Tibial artery (tissue), 4 donors: ENCODE data around the gene CEP20.

Source experiments
- DNase-seq, 2 donors: peaks; one replicate each; pipeline ENCODE4 v3.0.0-alpha.2; 2019
- H3K27ac ChIP-seq, 2 donors: fragments of 200-600 bp; sonication (generic) in 1 of 2; 1 replicate in 1 of 2; 2 replicates in 1 of 2; pipeline ENCODE4 v1.5.1; 2018 to 2019; ENCODE audit warnings: mild to moderate bottlenecking in 1 of 2
- H3K27me3 ChIP-seq, 2 donors: fragments of 200-600 bp; sonication (generic) in 1 of 2; one replicate each; pipeline versions ENCODE4 v1.5.1 to v1.6.0; 2016 to 2019
- H3K36me3 ChIP-seq, 3 donors: fragments of 200-600 bp; sonication (generic) in 2 of 3; one replicate each; pipeline ENCODE4 v1.5.1; 2016 to 2019; ENCODE audit warnings: mild to moderate bottlenecking in 2 of 3
- H3K4me1 ChIP-seq, 4 donors: fragments of 200-600 bp; sonication (generic) in 2 of 4; 1 replicate in 3 of 4; 2 replicates in 1 of 4; pipeline ENCODE4 v1.5.1; 2016 to 2019
- H3K4me3 ChIP-seq, 2 donors: fragments of 200-600 bp; sonication (generic) in 1 of 2; 1 replicate in 1 of 2; 2 replicates in 1 of 2; pipeline ENCODE4 v1.5.1; 2018 to 2019; ENCODE audit warnings: mild to moderate bottlenecking in 2 of 2
- H3K9me3 ChIP-seq, 3 donors: fragments of 200-600 bp; sonication (generic) in 1 of 3; one replicate each; pipeline ENCODE4 v1.5.1; 2016 to 2019
- CTCF ChIP-seq, 2 experiments: fragments of 200-600 bp in 1 of 2; fragments of 450-650 bp in 1 of 2; IDR thresholded peaks; one replicate each; pipeline ENCODE4 v1.5.1; 2017 to 2019; ENCODE audit warnings: antibody characterized with exemption in 2 of 2, mild to moderate bottlenecking in 1 of 2, moderate library complexity in 1 of 2
- intact Hi-C: fragments of 100-400 bp; cut with DNase I; formaldehyde crosslinking; loops from one replicate; pipeline ENCODE4 v1.15.0; 2023; ENCODE audit warnings: low total_unique reads

Gene CEP20

GRCh38 chr16:15900901-15901500, 12.6 kb upstream of the CEP20 start:
- no peaks in the 10 kb centered on the region for H3K27me3 ChIP-seq
- no peak for DNase-seq
- H3K9me3 ChIP-seq = no peaks in the 10 kb centered on the region
- H3K36me3 ChIP-seq = no peaks in the 10 kb centered on the region
- no peaks in the 10 kb centered on the region for H3K4me1 ChIP-seq
- intact Hi-C loops = no loop called here
- H3K4me3 ChIP-seq = no peak overlapping the region
- no peak overlapping the region for H3K27ac ChIP-seq
- TF ChIP-seq CTCF (IDR thresholded peaks at IDR 0.05) = no peak

GRCh38 chr16:15900357-15900756, 12.0 kb upstream of the CEP20 start:
- Histone ChIP-seq H3K4me3 (no peak overlapping the region), H3K27ac (no peak overlapping the region), H3K9me3 (no peaks in the 10 kb centered on the region), H3K4me1 (no peaks in the 10 kb centered on the region), H3K36me3 (no peaks in the 10 kb centered on the region), H3K27me3 (no peaks in the 10 kb centered on the region)
- no peak for DNase-seq
- intact Hi-C loops = no loop called here
- no peak for TF ChIP-seq CTCF (IDR thresholded peaks at IDR 0.05)

- no peaks in the 10 kb centered on the region for H3K9me3 ChIP-seq
- TF ChIP-seq CTCF (IDR thresholded peaks at IDR 0.05) = no peak
- no peaks in the 10 kb centered on the region for H3K4me1 ChIP-seq
- H3K4me3 ChIP-seq = no peak overlapping the region
- H3K27ac ChIP-seq = no peak overlapping the region
- H3K27me3 ChIP-seq = no peaks in the 10 kb centered on the region
- intact Hi-C loops = no loop called here
- H3K36me3 ChIP-seq = no peaks in the 10 kb centered on the region
- DNase-seq = no peak
These were observed 11.2 kb upstream of the CEP20 start for GRCh38 chr16:15899538-15900100.

- Histone ChIP-seq H3K36me3 (no peaks in the 10 kb centered on the region), H3K27ac (no peak overlapping the region), H3K4me3 (no peak overlapping the region), H3K27me3 (no peaks in the 10 kb centered on the region), H3K4me1 (no peaks in the 10 kb centered on the region), H3K9me3 (no peaks in the 10 kb centered on the region)
- DNase-seq = no peak
- intact Hi-C loops = no loop called here
- no peak for TF ChIP-seq CTCF (IDR thresholded peaks at IDR 0.05)
These were observed 10.3 kb upstream of the CEP20 start for GRCh38 chr16:15898654-15899053.

DNA sequence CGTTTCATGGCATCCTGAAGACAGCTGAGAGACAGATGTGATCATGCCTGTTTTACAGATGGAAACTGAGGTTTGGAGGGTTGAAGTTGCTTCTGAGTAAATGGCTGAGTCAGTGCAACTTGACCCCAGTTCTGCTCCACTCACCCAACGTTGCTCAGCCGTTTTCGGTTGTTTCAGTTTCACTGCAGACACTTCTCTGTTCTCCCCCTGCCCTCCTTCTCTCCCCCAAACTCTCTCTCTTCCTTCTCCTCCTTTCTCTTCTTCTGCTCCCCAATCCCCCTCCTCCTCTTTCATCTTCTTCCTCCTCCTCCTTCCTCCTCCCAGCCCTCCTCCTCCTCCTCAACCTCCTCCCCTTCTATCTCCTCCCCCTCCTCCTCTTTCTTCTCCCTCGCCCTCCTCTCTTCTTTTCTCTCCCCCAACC, 9.4 kb upstream of the CEP20 start:
- no peaks in the 10 kb centered on the region for H3K36me3 ChIP-seq
- intact Hi-C loops = no loop called here
- no peaks in the 10 kb centered on the region for H3K9me3 ChIP-seq

More for the DNA sequence above, 9.4 kb upstream of the CEP20 start:
- no peaks in the 10 kb centered on the region for H3K4me1 ChIP-seq
- DNase-seq = no peak
- H3K27ac ChIP-seq = no peak overlapping the region
- H3K27me3 ChIP-seq = no peaks in the 10 kb centered on the region
- TF ChIP-seq CTCF (IDR thresholded peaks at IDR 0.05) = no peak
- H3K4me3 ChIP-seq = no peak overlapping the region
